ENCODE results near the gene CNOT6L. TPM values are rescaled to one million over a fixed set of nuclear protein-coding genes. Genes with fewer than 3 reads are reported as not detected.

Gene CNOT6L
- total RNA-seq, 1 experiment from 2014 or later, result 4.6 TPM

DNA sequence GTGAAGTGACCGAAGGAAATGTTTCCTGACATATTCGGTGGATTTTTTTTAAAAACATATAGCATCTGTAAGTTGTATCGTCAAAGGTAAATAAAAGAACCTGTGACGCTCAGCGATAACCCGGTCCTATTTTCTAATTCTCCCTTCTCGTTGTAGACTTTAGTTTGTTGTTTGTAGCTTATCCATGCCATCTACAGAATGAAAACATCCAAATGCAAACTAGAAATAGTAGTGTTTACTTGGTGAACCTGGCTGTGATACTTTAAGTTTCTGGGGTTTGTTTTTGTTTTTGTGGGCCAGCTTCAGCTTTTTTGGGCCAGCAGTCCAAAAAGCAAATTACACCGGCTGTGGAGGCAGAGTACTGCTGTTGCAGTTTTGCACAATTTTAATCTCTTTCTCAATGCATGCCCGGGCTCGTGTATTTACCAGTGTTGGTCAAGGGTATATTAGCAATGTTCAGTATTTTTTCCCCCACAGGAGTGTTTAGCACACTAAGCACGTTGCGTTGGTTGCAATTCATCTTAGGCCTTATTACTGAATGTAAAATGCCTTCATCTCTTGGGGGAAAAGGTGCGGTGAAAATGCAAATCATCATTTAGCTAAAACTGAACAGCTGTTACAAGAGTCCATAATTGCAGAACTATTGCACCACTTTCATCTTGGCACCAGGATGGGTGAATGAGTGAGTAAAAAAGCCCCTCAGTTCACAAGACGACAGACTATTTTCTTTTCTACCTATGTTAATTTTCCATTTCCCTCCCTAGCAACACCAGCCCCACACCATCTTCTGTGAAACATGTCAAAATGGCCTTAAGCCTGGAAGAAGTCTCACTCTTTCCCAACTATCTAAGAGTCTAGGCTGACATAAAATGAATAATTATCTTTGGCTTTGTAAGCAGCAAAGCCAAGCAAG is 1.7 kb upstream of the CNOT6L start:
- DNase-seq (ENCODE audit: low spot score), result no peak

DNA sequence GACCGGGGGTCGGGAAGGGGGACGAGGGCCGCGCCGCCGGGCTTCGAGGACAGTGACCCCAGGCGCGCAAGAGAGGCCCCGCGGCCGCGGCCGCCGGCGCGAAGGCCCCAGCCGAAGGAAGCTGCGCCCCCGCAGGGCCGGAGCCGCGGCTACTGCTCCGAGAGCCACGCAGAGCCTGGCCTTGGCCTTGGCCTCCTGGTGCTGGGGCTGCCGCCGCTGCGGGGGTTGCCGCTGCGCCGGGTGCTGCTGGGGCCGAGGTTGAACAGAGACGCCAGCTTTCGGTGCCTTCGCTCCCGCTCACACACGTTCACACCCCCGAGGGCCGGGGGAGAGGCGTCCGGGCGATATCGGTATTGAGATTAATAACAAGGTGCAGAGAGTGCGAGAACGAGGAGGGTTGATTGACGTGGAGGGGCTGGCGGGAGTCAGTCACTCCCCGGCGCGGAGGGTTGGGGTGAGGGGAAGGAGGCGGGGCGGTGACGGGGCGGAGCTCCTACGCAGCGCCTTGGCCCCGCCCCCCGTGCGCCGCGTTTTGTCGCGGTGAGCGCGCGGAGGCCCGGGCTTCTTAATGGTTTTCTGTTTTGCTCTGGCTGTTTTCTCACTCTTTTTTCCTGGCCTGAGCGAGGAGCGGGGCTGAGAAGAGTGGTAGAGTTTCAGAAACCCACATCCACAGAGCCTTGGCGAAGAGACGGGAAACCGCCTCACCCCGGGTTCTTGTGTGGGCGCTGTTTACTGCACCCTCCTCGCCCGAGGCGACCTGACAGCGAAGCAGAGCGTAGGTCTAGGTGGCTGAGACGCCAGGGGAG is 878 bp upstream of the CNOT6L start:
- peak; percentile 44 for DNase-seq (ENCODE audit: low spot score)

- no peak for DNase-seq (ENCODE audit: low spot score)
These were observed 255 bp upstream of the CNOT6L start for GRCh38 chr4:77819404-77819842.

GRCh38 chr4:77818073-77818601 is 1.0 kb downstream of the CNOT6L start:
- DNase-seq (ENCODE audit: low spot score), result peak; percentile 62

DNA sequence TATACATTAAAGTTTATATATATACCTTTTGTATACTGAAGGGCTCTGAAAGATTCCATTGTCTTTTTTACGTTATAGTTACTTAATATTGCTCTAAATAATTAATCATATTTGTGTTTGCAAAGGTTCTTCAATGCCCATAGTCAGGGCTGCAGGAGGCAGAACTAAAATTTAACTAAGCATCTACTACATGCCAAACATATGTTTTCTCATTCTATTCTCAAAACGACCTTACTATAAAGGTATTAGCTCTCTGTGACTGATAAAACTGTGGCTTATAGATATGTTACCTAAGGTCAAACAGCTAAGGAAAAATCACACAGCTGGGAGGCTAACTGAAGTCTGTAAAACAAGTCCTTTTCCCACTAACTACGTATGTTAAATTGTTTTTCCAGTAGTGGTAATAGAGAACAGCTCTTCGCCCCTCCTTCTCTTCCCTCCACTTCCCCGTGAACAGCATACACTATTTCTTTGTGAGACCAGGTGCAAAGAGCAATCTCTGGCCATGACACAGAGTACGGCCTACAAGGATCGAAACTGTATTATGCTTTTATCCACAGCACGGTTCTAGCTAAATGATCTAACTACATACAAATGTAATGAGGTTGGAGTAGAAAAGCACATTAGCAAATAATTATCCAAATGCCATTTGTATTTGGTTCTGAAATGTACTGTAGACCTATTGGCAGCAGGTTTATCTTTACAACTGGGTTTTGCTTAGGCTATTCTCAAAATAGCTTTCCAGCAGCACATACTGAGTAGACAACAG is 1.7 kb downstream of the CNOT6L start:
- DNase-seq (ENCODE audit: low spot score), result no peak

- DNase-seq (ENCODE audit: low spot score), result no peak
These were observed 2.6 kb downstream of the CNOT6L start for GRCh38 chr4:77816546-77816945.

DNA sequence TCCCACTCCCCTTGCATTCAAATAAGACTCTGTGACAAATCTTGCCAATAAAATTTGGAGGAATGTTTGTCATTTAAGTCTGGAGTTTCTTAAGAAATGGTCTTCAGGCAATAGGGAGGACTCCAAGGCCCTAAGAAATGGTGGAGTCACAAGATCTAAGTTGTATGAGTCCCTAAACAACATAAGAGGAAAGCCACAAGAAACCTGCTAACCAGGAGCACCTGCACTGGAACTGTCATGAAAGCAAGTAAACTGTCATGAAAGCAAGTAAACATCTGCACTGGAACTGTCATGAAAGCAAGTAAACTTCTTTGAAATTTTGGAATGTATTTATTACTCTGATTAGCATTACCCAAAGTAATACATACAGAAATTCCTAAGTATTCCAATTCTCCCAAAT is 3.5 kb downstream of the CNOT6L start:
- no peak for DNase-seq (ENCODE audit: low spot score)

- no peak for DNase-seq (ENCODE audit: low spot score)
These were observed 13.3 kb downstream of the CNOT6L start for GRCh38 chr4:77805840-77806239.

DNA sequence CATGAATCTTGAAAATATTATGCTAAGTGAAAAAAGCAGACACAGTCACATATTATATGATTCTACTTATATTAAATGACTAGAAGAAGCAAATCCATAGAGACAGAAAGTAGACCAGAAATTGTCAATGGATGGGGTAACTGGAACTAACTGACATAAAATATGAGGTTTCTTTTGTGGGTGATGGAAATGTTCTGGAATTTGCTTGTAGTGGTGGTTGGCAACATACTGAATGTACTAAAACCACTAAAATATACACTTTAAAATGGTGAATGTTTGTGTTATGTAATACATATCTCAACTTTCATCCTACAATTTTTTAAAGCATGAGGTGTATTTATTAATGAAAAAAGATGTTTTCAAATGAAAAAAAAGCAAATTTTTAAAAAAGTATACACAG is 14.7 kb downstream of the CNOT6L start:
- no peak for DNase-seq (ENCODE audit: low spot score)

DNA sequence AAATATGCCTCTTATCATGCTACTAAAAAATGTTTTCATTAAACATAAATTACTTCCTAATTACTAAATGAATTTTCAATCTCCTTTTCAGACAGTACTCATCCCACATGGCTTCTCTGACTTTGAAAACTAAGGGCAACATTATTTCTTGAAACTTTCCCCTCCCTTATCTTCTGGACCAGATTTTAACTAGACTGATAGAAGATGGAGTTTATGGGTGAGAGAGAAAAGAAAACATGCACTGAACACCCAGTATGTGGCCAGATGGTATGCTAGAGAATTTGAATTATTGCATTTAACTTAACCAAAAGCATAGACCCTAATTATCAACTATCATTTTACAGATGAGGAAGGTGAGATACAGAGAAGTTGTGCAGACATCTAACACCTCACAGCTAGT is 16.8 kb downstream of the CNOT6L start:
- no peak for DNase-seq (ENCODE audit: low spot score)

GRCh38 chr4:77801260-77801608 is 17.9 kb downstream of the CNOT6L start:
- no peak for DNase-seq (ENCODE audit: low spot score)

GRCh38 chr4:77800483-77801259 is 18.5 kb downstream of the CNOT6L start:
- DNase-seq (ENCODE audit: low spot score), result no peak

GRCh38 chr4:77800077-77800476 is 19.1 kb downstream of the CNOT6L start:
- DNase-seq (ENCODE audit: low spot score), result no peak

DNA sequence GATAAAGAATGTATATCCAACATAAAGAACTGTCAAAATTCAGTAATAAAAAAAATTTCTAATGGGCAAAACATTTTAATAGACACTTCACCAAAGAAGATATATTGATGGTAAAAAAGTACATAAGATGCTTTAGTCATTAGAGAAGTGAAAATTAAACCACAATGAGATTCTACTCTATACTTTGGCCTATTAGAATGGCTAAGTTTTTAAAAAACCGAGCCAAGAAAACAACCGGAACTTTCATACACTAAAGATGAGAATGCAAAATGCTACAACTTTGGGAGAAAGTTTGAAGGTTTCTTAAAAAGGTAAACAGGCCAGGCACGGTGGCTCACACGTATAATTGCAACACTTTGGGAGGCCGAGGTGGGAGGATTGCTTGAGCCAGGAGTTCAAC is 20.8 kb downstream of the CNOT6L start:
- DNase-seq (ENCODE audit: low spot score), result no peak

DNA sequence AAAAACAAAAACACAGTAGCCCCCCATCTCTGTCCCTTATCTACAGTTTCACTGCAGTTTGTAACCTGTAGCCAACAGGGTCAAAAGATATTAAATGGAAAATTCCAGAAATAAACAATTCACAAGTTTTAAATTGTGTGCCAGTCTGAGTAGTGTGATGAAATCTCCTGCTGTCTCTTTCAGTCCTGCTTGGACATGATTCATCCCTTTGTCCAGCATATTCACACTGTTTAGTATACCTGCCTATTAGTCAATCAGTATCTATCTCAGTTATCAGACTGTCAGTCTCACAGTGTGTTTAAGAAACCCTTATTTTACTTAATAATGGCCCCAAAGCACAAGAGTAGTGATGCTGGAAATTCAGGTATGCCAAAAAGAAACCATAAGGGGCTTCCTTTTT is 21.9 kb downstream of the CNOT6L start:
- DNase-seq (ENCODE audit: low spot score), result no peak

DNA sequence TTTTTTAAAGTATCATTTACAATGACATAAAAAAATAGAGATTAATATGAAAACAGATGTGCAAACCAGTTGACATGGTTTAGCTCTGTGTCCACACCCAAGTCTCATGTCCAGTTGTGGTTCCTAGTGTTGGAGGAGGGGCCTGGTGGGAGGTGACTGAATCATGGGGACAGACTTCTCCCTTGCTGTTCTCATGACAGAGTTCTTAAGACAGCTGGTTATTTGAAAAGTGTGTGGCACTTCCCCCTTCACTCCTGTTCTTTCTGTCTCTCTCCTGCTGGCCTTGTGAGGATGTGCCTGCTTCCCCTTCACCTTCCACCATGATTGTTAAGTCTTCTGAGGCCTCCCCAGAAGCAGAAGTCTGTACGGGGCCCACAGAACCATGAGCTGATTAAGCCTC is 23.8 kb downstream of the CNOT6L start:
- no peak for DNase-seq (ENCODE audit: low spot score)

DNA sequence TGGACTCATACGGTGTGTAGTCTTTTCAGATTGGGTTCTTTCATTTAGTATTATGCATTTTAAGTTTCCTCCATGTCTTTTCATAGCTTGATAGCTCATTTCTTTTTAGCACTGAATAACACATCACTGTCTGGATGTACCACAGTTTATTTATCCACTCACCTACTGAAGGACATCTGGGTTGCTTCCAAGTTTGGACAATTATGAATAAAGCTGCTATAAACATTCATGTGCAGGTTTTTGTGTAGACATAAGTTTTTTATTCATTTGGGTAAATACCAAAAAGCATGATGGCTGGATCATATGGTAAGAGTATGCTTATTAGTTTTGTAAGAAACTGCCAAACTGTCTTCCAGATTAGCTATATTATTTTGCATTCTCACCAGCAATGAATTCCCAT is 29.0 kb downstream of the CNOT6L start:
- DNase-seq (ENCODE audit: low spot score), result no peak

DNA sequence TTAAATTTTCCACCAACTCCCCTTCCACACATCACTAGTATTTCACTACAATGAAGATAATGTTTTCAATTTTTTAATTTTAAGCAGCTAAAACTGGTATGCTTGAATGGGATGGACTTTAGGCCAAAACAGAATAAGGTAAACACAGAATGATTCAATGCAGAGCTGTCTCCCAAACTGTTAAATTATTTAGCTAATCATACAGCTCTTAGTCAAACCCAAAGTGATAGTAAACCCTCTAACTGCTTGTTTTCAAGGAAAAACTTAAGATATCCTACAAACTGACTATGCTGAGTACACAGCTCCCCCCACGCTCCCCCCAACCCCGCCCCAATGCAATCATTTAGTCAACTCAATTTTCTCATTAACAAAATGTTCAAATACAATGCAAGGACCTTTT is 30.2 kb downstream of the CNOT6L start:
- no peak for DNase-seq (ENCODE audit: low spot score)

GRCh38 chr4:77787969-77788368 is 31.2 kb downstream of the CNOT6L start:
- DNase-seq (ENCODE audit: low spot score), result no peak

- DNase-seq (ENCODE audit: low spot score), result no peak
These were observed 33.5 kb downstream of the CNOT6L start for GRCh38 chr4:77785669-77786068.

DNA sequence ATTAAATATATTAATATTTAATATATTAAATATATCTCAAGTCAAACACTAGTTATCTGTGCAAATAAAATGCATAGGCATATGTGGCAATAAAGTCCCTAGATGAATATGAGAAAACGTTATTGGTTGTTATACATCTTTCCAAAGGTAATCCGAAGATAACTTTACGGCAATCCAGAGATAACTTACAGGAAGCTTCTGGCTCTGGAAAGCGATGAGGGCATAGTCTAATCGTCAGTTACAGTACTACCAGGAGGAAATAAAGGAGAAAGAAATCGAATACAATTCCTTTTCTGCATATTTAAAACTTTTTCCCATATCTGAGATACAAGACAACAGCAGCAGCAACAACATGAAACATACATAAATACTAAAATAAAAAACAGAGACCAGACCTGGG is 35.3 kb downstream of the CNOT6L start:
- DNase-seq (ENCODE audit: low spot score), result no peak
